Nasal cavity respiratory epithelium epithelial cell of viscerocranial mucosa (primary cell): ENCODE measurements around the gene PAX9. TPM values are rescaled to one million over a fixed set of nuclear protein-coding genes. Genes with fewer than 3 reads are reported as not detected.

Experiments used
- total RNA-seq: library from RNA; depleted of rRNA; stranded (reverse); fragments of >200 nt; gene quantifications from 2 replicates; pipeline ENCODE4 v1.2.3, GENCODE V29; 2014

The PAX9 gene
- 2.7 and 8.6 TPM in 2 replicates for total RNA-seq

DNA sequence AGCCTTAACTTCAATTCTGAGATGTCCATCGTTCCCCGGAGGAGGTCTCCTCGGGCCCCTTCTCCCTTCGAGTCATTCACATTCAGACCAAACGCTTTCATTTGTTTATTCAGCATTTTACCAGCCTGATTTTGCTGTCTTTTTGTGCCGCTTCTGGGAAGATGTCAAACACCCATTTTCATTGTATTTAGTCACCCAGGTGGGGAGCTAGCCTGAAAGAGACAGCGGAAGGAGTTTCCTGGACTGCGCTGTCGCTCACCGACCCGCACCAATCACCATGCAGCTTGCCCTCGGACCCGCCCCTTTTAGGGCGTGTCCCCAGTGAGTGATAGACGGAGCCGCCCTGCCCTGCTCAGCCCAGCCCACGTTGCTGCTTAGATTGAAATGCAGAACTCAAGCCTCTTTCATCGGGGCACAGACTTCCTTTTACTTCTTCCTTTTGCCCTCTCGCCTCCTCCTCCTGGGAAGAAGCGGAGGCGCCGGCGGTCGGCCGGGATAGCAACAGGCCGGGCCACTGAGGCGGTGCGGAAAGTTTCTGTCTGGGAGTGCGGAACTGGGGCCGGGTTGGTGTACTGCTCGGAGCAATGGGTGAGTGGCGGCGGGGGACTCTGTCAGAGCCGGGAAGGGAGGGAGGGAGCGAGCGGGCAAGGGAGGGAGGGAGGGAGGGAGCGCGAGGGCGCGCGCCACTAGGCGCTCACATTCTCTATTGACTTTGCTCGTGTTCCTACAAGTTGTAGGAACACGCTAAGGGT is at the start of gene PAX9:
Gene PAX9 (plus strand): TSS at position 355 of the 752 bp plus-strand sequence. CDS start 230 bp downstream, at position 585.

Other genes starting within 250 kb of the PAX9 start
- not detected in 2 replicates for gene NKX2-1, start 141.6 kb upstream of the PAX9 start, total RNA-seq
- gene NKX2-8, start 79.2 kb upstream of the PAX9 start, total RNA-seq = under 0.01 and 0.14 TPM in 2 replicates